HG03064 (cell line): ENCODE measurements around the gene EML5.

Experiments
- ATAC-seq: cut with Tn5 transposase; IDR thresholded peaks from one replicate; pipeline ENCODE4 v1.9.1; 2021; ENCODE audit warnings: low read depth; ENCODE audit not compliant: unreplicated experiment

The EML5 gene

DNA sequence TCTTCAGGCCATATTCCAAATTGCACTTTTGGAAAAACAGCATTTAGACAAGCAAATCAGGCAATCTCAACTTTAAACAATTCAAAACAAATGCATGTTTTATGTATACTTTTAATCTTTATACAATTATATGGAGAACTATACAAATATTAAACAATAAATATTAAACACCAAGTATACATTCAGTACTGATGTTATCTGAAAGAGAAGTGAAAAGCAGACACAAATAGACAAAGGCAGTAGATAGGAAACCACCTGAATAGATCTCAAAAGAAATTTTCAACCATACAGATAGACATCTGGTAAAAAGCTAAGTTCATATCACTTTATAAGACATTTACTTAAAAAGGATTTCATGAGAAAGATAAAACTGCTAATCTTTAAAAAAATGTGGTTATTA is 164.7 kb downstream of the EML5 start:
- no peak for ATAC-seq

DNA sequence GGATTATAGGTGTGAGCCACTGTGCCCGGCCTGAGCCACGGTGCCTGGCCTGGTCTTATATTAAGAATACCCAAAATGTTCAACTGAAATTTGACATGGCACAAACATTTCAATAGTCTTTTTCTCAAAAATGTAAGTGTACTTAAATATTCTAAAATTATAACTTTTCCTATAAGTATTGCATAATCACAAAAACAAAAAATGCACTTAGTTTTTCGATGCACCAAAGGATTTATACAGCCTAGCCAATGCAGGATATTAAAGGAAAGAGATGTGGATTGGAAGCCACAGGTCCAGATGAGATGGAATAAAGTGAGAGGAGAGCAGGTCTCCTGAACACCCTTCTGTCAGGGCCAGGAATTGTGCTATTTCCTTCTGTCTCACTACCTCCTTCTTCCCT is 167.1 kb downstream of the EML5 start:
- no peak for ATAC-seq

DNA sequence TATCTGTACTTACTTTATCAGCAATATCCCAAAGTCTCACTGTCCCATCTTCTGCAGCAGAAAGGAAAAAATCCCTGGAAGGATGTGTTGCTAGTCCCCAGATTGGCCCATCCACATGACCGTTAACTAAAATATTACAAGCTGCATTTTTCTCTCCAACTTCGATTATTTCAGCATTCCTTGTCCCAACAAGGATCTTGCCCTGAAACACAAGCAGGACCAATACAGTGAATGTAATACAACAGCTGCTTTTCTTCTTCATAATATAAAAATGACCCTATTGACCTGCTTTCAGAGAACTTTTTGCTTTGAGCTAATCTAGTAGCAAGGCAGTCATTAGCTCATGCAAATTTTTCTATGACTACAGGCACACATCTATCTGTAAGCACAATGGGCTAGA is 171.7 kb downstream of the EML5 start:
- ATAC-seq, result no peak

DNA sequence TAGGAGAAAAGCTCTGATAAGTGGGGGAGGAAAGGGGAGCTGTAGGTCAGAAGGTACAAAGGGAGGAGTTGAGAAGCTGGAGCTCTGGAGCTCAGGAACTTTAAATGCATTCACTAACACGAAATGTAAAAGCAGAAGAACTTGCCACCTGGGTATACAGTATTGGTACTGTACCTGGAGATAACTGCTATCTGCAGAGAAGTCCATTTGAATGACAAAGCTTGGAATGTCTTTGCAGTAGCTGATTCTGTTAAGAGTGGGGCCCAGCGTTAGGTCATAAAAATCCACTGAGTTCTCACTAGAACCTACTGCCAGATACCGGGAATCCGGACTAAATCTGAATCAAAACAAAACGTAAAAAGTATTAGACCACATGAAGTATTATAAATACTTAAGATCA is 174.3 kb downstream of the EML5 start:
- no peak for ATAC-seq

DNA sequence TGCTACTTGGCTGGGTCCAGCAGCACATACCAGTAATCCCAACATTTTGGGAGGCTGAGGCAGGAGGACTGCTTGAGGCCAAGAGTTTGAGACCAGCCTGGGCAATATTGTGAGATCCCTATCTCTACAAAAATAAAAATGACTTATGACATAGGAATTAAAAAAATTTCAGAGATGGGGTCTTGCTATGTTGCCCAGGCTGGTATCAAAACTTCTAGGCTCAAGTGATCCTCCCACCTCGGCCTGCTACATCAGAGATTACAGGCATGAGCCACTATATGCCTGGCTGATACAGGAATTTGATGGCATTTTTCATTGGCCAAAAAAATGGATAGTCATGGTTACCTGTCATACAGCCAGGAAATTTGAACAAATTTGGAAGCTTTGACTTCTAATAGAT is 175.3 kb downstream of the EML5 start:
- no peak for ATAC-seq

DNA sequence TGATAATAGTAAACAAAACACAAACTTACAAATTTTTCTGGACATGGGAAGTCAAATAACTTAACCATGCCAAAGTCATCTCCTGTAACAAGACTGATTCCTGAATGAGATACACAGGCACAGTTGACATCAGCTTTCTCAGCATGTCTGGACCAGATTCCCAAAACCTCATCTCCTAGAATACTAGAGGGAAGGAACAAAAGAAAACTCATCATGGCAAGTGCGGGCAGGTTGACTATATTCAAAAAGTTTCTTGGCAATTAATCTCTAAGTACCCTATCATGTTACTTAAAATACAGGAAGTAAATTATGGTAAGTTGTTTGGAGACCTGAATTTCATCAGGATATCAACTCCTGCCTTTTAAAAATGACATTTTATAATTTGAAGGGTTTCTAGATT is 176.1 kb downstream of the EML5 start:
- ATAC-seq, result no peak

DNA sequence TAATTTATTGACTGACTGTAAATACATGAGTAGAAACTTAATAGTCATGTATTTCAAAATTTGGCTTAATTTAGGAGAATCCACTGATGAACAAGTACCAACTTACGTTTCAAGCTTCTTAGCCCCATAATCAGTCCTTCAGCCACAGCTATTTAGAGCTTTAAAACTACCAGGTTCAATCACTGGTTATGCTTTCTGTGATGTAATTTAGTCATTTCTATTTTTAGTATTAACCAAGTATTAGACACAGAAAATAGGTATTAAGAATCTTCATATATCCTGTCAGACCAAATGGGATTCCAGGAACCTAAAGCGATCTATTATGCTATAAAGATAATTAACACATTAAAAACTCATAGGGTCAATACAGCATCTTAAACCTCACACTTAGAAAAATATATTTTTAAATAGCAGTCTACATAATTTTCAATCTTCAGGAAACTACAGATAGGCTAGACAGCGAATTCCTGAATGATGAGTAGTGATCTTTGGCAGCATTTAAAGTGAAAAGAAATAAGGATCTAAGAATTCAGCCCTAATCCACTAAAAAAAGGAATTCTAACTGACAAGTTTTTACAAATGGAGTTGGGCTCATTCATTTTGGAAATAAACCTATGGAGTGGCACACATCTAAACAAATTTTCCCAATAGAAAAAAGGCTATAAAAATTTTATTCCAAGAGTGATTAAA is 178.4 kb downstream of the EML5 start:
- no peak for ATAC-seq

DNA sequence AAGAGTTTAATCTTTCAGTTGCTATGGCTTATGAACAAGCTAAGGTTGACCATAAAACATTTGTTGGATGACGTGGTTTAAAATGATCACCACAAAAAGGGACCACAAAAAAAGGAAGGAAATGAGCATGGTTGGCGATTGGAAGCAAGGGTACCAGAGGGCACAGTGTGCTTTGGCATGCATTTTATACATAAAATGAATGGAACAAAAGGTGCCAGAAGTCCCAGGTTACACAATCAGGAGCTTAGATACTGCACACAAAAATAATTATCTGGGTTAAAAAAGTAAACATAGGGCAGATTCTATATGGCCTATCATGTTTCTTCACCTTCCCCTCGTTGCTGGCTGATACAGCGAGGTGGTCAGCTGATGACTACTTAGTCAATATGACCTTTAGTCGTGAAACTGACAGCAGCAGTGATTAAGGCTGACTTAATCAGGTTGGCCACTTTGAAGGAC is 179.2 kb downstream of the EML5 start:
- ATAC-seq, result no peak

DNA sequence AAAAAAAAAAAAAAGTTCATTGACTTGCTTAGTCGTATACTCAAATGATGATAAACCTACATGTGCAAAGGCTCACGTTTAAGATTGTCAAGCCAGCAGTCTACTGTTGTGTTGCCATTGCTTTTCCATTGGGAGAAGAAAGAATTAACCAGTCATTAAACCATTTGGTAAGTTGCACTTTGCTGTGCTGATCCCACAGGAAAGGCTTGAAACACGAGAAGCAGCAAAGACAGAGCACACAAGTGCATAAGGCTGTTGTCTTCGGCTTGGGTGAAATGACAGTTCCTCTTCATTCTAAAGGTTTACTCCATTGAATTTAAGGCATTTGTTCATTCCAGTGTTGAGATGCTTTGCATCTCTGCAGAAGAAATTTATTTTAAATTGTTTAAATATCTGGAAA is 179.8 kb downstream of the EML5 start:
- no peak for ATAC-seq

DNA sequence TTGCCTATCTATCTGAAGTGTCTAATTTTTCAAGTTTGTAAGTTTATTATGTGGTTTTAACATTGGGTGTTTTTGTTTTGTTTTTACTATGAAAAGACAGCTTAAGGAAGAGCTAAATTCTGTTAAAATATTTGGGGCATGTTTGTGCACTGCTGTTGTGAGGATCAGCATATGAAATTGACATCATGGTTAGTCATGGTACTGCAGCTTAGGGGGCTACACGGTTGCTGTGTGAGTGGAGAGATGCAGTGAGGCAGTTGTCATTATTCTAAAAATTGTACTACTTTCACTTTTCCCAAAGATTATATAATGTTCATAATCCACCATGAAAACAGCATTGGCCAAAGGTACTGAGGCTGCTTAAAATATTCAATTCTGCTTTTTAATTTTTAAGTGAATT is 180.9 kb downstream of the EML5 start:
- no peak for ATAC-seq

DNA sequence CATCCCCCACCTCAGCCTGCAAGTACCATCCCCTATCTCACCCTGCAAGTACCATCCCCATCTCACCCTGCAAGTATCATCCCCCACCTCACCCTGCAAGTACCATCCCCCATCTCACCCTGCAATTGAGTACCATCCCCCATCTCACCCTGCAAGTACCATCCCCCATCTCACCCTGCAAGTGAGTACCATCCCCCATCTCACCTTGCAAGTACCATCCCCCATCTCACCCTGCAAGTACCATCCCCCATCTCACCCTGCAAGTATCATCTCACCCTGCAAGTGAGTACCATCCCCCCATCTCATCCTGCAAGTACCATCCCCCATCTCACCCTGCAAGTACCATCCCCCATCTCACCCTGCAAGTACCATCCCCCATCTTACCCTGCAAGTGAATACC is 184.9 kb downstream of the EML5 start:
- ATAC-seq, result no peak

DNA sequence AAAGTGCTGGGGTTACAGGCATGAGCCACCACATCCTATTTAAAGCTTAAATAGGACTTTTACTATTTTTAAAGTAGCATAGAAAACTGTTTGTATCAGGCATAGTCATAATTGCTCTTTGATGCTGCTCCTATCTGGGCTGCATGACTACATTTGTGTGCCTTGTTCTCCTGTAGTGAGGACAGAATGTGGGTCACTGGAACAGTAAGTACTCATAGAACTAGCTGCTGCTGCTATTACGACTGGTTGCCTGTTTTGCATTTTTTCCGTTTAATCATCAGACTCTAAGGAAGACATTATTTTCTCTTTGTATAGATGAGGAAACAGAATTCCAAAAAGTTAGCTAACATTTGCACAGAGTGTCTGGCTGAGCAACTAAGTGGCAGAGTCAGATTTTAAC is 187.2 kb downstream of the EML5 start:
- no peak for ATAC-seq

DNA sequence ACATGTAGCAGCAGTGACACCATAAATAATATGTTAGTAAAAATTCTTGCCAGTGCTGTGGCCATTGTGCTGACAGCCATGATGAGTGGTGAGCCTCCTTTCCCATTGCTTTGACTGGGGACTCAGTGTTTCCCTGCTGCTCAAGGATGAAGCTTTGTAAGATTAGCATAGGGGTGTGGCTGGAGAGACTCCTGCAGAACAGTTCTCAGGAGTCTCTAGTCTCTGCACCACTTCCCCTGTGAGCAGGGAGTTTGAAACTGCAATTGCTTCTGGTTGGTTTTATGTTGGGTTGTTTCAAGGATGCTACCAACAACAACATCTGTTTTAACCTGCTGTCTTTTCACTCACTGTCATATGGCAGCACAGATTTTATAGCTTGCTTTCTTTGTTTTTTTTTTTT is 188.5 kb downstream of the EML5 start:
- ATAC-seq, result no peak

DNA sequence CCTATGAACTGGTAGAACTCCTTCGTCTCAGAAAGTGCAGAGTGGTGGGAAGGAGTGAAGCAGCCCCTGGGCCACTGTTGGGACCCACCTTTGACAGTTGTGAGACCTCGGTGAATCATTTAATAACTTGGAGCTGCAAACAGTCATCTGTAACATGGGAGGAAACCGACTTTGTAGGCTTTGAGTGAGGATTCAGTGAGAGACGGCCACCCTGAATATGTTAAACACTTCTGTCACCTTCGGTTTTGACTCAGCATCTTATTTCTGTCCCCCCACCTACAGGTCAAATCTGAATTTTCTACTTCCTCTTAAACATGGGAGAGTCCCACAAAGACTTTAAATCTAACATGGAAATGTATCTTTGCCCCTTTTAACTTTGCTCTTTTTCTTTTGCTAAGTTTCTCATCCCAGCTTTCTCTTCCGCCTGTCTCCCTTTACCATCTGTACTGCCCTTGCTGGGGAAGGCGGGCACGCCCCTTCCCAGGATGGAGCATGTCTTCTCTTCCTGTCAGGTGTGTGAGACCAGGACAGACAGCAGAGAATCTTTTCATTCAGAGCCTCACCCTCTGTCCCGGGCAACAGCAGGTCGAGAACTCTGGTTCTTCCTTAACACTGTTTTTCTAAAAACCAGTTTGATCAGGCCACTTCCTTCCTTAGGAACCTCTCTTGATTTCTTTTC is 192.9 kb downstream of the EML5 start:
- ATAC-seq, result peak; percentile 91

DNA sequence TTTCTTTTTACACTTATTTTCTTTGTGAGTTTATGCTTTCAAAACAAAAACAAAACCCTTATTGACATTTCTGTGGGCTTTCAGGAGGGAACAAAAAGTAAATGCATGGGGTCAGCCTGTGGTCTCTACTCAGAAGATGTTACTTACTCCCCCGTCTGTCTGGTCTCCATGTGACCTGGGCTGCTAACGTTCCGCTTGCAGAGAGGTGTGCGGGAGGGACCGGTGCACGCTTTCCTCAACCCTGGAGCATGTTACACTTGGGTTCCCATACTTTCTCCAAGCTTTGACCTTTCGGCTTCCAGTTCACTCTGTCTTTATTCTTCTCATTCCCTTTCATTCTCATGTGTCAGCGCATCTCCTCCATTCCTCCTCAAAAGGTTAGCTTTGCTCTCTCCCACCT is 193.4 kb downstream of the EML5 start:
- no peak for ATAC-seq

DNA sequence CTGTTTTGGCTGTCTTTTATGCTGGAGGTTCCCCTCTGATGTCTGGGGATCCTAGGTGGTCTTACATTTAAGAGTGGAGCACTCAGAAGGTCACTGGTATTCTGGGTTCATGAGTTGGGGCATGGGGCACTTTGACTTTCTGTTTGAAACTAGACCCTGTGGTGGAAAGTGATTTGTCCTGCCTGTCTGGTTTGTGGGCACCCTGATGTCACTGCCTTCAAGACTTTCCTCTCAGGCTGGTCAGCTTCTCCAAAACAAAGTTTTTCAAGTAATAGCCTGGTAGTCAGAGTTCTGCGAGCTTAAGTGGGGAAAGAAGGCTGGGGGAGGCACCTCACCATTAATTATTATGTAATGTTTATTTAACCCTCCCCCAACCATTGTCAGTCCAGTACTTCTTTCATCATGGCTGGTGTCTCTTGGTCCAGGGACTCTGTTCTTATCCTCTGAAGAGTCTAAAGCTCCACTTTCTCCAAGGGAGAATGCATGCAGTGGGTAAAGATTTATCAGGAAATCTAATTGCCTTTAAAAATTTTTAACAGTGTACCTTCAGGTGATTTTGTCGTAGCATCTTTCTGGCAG is 194.6 kb downstream of the EML5 start:
- ATAC-seq, result no peak

DNA sequence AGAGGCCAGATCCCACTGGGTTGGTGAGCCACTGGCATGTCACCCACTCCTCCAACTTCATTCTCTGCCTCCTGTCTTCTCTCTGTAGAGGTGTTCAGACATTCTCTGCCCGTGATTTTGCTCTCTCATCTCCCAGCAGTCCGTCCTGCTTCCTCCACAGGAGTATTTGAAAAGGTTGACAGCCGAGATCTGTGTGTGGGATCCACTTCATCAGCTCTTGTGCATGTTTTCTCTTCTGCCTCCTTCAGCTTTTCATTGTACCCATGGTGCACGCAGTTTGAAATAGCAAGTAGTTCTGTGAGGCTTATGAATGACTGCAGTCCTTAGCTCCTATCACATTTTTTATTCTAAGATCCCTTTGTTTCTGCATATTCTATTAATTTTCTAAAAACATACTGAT is 195.2 kb downstream of the EML5 start:
- no peak for ATAC-seq

DNA sequence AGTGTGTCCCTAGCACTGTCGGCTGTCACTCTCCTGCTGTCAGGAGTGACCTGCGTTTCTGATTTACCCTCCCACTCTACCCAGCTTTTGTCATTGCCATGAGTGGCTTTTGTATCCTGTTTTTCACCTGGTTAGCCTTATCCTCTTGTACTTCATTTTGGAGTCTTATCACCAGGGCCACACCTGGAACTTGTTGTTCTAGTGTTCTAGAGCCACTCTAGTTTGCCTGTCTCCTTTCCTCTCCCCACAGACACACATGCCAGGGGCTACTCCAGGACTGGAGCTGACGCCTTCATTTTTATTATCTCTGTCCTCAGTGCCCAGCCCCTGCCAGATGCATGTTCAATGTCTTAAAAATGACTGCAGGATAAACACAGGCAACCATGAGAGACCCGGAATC is 195.7 kb downstream of the EML5 start:
- no peak for ATAC-seq

DNA sequence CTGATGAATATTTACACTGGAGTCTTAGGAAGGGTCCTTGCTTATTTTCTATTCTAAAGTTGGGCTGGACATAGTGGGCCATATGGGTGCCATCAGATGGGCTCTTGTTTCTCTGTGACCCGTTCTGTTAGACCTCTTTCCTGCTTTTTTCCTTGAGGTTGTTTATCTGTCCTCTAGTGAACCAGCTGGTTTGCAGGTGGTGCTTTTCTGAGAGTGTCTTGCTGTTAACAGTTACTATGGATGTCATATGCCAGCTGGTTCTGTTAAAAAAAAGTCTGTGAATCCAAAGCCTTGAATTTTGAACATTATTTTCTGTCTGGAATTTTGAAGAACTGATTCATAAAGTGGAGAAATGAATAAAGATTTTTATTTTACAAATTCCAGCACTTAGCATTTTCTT is 200.7 kb downstream of the EML5 start:
- no peak for ATAC-seq

DNA sequence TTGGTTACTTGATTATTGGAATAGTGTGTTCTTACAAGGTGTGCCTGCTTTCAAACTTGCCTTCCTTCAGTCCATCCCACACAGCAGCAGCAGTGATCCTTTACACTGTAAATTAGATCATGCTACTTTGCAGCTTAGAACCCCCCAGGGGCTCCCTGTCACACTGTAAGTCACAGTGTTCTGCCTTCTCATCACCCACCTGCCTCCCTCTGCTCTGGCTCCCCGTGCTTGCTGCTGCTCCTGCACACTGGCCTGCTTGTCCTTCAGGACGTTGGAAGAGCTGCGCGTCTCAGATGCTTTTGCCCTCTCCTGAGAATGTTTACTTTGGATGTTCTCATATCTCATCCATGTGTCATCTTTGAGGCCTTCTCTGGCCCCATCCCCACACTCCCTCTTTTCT is 202.6 kb downstream of the EML5 start:
- ATAC-seq, result no peak

DNA sequence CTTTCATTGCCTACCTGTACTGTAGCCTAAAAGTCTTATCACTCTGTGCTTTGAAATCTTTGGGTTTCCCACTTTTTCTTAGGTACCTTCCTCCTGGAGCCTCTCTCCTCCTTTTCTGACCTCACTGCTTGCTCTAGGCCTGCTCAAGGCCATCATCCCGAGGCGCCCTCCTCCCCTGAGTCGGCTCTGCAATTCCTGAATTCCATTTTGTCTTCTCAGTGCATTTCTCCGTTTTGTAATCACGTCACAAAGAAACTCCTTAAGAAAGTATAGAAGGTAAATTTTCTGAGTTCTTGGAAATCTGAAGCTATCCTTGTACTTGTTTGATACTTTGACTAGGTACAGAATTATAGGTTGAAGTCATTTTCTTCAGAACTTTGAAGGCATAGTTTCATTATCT is 204.7 kb downstream of the EML5 start:
- ATAC-seq, result no peak

DNA sequence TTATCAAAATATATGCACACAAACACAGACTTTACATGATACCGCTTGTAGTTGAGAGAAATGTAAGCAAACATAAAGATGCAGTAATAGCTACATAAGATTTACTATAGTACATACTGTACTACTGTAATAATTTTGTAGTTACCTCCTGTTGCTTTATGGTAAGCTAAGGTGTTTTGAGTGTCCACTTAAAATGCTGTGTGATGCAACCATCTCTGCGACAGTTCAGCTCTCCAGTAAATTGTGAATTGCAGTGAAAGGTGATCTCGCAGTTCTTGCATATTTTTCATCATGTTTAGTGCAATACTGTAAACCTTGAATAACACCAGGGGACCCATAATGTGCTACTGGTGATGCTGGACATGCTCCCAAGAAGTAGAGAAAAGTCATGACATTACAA is 208.3 kb downstream of the EML5 start:
- no peak for ATAC-seq
